GM18508 (cell line): ENCODE results near the gene SLC9A3.
"Not testable (repeated sequence)": the region's sequence is repeated elsewhere in the genome, so short reads cannot be mapped to it uniquely, and the experiment has no call there.

Experiments used
- ATAC-seq: cut with Tn5 transposase; IDR thresholded peaks from one replicate; pipeline ENCODE4 v1.9.1; 2021; ENCODE audit warnings: moderate number of reproducible peaks; ENCODE audit not compliant: insufficient read depth, unreplicated experiment

Gene SLC9A3

GRCh38 chr5:524234-524972 lies at the start of gene SLC9A3:
Gene SLC9A3 (minus strand): TSS chr5:524449.
- no peak for ATAC-seq

- ATAC-seq: no peak
Observed at GRCh38 chr5:573976-574375, 49.7 kb upstream of the SLC9A3 start.

DNA sequence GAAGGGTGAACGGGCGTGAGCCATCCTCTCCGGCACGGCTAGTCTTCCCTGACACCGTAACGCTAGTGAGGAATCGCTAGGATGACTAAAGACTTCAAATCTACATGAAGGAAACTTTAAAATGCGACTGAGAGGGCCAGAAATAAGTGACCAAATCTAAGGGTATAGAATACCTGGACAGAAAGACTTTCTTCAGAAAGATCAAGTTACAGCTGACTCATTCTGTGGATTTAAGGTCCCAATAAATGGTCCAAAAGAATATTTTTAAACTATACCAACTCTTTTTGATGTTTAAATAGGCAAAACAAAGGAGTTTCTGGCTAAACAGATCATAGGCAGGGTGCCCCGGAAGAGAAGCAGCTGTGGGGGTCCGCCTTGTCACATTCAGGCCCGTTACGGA lies 49.0 kb upstream of the SLC9A3 start:
- ATAC-seq: no peak

DNA sequence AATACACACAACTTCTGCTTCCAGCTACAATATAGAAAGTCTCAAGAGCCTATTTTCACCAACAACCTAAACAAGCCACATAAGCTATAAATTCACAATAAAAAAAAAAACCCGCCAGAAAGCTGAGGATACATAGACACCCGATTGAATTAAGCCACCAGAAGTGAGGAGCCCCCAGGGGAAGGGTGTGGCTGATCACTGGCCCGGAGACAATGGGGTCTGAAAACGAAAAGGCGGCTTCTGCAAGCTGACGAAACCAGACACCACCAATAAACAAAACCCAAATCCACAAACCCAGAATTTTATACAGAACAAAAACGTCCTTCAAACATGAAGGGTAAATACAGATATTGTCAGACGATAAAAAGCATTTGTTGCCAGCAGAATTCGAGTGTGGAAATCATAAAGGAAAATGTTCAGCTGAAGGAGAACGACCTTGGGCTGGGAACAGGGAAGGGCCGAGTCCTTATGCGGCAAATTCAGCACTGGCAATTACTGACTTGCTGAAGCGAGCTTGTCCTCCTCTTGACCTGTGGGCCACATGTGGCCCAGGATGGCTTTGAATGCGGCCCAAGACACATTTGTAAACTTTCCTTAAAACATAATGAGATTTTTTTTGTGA lies 48.3 kb upstream of the SLC9A3 start:
- ATAC-seq: no peak

GRCh38 chr5:571791-572190 lies 47.5 kb upstream of the SLC9A3 start:
- no peak for ATAC-seq

DNA sequence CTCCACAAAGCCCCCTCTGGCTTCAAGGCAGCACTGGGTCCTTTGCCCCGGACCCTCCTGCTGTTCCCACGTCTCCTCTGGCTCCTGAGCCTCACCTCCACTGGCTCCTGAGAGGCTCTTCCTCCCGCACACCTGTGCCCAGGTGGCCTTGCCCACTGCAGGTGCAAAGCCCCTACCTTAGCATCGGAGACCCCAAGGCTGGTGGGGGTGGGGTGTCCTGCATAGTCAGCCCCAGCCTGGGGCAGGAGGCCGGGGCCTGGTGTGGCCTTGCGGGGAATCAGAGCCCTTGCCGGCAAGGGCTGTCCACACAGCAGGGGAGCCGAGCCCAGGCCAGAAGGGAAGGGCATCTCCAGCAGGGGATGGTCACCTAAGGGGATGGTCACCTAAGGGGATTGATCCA lies 46.6 kb upstream of the SLC9A3 start:
- no peak for ATAC-seq

DNA sequence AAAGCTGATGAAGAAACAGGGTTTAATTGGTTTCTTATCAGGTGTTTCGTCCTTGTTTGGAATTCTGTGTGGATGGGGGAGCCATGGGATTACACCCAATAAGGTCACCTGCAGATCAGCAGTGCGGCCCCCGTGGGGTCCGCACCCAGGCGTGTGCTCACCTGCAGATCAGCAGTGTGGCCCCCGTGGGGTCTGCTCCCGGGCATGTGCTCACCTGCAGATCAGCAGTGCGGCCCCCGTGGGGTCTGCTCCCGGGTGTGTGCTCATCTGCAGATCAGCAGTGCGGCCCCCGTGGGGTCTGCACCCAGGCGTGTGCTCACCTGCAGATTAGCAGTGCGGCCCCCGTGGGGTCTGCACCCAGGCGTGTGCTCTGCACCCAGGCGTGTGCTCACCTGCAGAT lies 46.2 kb upstream of the SLC9A3 start:
- ATAC-seq: no peak

- no peak for ATAC-seq
Observed at GRCh38 chr5:569868-570361, 45.7 kb upstream of the SLC9A3 start.

GRCh38 chr5:569358-569867 lies 45.2 kb upstream of the SLC9A3 start:
- ATAC-seq: no peak

DNA sequence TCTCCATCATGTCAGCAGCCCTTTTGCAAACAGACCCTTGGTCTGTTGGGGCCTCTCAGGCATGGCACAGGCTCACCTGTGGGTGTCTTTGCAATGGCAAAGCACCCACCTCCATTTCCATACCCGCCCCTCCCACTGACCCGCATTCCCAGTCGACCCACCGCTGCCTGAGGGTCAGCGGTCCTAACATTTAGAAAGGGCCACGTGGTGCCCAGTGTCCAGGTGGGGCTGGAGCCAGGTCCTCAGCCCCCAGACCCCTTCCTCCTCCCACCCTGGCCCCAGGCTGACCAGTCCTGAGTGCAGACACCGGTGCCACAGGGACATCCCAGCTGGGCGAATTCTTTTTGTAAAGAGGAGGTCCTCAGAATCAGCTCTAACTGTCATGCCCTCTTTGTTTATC lies 44.6 kb upstream of the SLC9A3 start:
- no peak for ATAC-seq

DNA sequence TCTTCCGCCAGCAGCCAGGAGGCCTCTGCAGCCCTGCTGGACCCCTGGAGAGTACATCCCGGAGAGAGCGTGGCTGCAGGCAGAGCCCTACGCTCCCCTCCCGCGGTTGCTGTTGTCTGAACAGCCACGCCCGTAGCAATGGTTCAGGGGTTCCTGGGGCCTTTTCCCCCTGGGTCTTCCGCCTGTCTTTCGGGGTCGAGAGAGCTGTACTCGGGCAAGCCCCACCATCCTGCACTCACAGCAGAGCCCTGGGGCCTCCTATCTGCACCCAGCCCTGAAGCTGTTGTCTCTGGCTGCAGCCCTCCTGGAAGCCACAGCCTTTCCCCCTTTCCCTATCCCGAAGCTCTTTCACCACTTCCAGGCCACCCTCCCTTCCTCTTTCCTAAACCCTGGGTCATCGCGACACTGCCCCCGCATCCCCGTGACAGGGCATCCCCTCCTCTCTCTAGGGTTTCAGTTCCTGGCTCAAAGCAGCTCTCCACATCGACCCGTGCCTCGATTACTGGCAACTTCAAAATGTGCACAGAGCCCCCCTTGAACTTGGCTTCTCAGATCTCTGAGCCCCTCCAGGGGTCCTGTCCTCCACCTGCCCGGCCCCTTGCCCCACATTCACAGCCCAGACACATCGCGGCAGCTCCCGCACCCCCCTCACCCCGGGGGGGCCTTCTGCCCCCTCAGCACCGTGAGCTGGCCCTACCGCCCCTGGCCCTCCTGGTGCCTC lies 44.0 kb upstream of the SLC9A3 start:
- no peak for ATAC-seq

DNA sequence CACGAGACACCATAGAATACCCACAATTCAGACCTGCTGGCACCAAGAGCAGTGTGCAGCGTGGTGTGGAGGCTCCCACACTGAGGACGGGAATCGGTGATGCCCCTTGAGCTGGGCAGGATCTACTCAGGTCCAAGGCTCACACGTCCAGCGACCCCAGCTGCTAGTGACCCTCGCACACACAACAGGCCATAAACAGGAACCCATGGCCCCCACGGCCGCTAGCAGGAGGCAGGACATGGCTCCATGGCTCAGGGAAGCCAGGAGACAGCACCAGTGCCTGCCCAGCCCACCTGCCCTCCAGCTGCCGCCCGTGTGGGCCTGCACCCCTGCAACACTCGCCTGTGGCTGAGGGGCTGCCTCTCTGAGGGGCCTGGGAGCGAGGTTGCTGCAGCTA lies 43.4 kb upstream of the SLC9A3 start:
- no peak for ATAC-seq

DNA sequence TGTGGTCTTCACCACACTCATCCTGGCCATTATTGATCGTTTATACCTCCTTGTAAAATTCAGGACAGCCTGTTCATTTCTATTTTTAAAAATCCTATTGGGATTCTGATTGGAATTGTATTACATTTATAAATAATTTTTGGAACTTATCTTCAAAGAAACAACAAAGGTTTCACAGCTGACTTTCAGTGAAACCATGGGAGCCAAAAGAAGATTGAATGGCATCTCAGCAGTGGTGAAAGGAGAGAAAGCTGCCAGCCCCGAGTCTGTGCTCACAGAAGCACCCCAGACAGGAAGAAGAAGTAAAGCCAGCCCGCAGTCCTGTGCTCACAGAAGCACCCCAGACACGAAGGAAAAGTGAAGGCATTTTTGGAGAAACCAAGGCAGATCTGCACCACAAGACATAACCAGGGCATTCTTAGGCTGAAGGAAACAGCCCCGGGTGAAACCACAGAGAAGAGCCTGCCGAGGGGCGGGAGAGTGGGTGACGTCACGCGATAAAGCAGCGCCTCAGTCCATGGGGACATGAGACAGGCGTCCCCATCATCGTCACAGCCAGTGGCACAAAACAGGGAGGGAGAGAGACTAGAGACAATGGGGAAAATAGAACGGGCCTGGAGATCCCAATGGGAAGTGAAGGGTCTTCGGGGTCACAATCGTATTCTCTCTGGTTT lies 42.5 kb upstream of the SLC9A3 start:
- no peak for ATAC-seq

DNA sequence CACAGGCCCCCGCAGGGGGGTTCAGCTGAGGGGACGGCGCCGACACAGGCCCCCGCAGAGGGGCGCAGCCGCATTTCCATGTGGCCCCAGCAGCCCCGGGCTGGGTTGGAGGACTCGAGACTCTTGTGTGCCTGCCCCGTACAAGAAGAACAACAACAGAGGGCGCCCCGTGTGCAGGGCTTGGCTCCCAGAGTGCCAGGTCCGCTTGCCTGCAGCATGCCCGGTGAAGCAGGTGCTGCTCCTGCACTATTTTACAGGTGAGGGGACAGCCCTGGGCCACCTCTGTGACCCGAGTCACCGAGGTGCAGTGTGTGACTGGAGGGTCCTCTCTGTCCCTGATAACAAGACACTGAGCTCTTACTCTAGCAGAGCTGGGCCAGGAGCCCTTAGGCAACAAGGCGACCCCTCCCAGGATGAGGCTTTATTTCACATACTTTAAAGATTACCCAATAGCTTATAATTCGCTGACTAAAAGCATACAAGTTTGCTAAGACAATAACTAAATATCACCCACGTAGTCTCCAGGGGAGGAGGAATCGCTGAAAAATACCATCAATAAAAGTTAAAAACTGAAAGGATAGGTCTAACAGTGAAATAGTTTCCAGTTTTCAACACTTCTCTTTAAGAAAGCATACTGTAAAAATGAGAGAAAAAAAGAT lies 41.7 kb upstream of the SLC9A3 start:
- no peak for ATAC-seq

DNA sequence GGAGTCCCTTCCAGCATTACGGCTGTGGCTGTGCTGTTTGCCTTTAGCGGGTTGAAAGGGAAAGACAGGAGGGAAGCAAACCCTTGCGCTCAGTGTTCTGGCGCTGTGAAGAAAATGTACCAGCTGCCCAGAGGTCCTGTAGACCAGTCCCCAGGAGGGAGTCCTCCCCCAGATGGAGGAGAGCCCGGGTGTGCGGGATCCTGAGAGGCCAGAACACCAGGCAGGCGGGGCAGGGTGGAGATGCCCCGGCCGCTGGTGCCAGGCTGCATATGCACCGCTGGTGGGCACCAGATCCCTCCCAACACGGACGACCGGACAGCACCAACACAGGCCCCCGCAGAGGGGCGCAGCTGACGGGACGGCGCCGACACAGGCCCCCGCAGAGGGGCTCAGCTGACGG lies 37.2 kb upstream of the SLC9A3 start:
- no peak for ATAC-seq

GRCh38 chr5:560792-561166 lies 36.5 kb upstream of the SLC9A3 start:
- ATAC-seq: no peak

DNA sequence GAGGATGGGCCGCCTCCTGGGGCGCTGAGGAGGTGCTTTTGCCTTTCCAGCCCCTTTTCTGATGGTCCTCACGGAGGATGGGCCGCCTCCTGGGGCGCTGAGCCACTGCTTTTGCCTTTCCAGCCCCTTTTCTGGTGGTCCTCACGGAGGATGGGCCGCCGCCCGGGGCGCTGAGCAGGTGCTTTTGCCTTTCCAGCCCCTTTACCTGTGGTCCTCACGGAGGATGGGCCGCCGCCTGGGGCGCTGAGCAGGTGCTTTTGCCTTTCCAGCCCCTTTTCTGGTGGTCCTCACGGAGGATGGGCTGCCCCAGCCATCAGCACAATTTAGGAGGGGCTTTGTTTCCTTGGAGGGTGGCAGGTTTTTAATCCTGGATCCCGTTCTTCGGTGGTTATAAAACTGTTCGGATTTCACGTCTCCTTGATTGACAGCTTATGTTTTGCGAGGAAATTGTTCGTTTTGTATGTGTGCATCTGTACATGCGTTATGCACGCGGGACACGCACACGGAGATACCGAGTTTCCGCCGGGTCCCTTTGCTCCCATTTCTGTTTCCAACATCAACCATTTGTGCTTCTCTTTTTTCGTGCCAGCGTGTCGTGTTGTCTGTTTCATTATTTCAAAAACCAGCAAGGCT lies 34.7 kb upstream of the SLC9A3 start:
- no peak for ATAC-seq

- ATAC-seq: no peak
Observed at GRCh38 chr5:558326-558725, 34.1 kb upstream of the SLC9A3 start.

- ATAC-seq: not testable (repeated sequence)
Observed at GRCh38 chr5:557917-558316, 33.7 kb upstream of the SLC9A3 start.
